H7 (cell line): ENCODE results near the gene PAM16. TPM values are rescaled to one million over a fixed set of nuclear protein-coding genes. Genes with fewer than 3 reads are reported as not detected.
A peak's percentile ranks its signal among the peaks of the same experiment; 100 is the strongest.
"Not testable (repeated sequence)": the region's sequence is repeated elsewhere in the genome, so short reads cannot be mapped to it uniquely, and the experiment has no call there.

Experiments
- DNase-seq: peaks from one replicate; pipeline ENCODE4 v3.0.0; 2012
- H3K27me3 ChIP-seq: 2 replicates; pipeline ENCODE4 v1.6.0; 2011; ENCODE audit warnings: mild to moderate bottlenecking, low read length; ENCODE audit not compliant: control insufficient read depth, insufficient read depth
- H3K36me3 ChIP-seq: replicated peaks from 2 replicates; pipeline ENCODE4 v1.5.1; 2011; ENCODE audit warnings: low read length; ENCODE audit not compliant: control insufficient read depth, insufficient read depth
- H3K4me3 ChIP-seq: 2 replicates; pipeline ENCODE4 v1.5.1; 2011; ENCODE audit warnings: low read depth, mild to moderate bottlenecking, control low read depth, low read length, moderate library complexity; ENCODE audit not compliant: insufficient read depth
- total RNA-seq: library from RNA; depleted of rRNA; stranded (reverse); fragments of >200 nt; shearing (Covaris generic); gene quantifications from 2 replicates; pipeline ENCODE4 v1.2.3, GENCODE V29; 2014

PAM16 gene
- total RNA-seq, 1 experiment from 2014 or later, result 115 TPM

- H3K4me3 ChIP-seq, result no peak overlapping the region
- no peaks in the 10 kb centered on the region for H3K36me3 ChIP-seq
- H3K27me3 ChIP-seq, result no peaks in the 10 kb centered on the region
- DNase-seq, result no peak
These were observed 5.7 kb upstream of the PAM16 start for GRCh38 chr16:4356820-4357219.

GRCh38 chr16:4354512-4355409 lies 3.6 kb upstream of the PAM16 start:
- Histone ChIP-seq H3K4me3 (no peak overlapping the region), H3K27me3 (no peaks in the 10 kb centered on the region), H3K36me3 (no peaks in the 10 kb centered on the region)
- DNase-seq, result no peak

GRCh38 chr16:4353675-4354074 lies 2.6 kb upstream of the PAM16 start:
- Histone ChIP-seq H3K36me3 (peaks cover 1% of the 10 kb centered on the region), H3K4me3 (no peak overlapping the region), H3K27me3 (no peaks in the 10 kb centered on the region)
- no peak for DNase-seq

DNA sequence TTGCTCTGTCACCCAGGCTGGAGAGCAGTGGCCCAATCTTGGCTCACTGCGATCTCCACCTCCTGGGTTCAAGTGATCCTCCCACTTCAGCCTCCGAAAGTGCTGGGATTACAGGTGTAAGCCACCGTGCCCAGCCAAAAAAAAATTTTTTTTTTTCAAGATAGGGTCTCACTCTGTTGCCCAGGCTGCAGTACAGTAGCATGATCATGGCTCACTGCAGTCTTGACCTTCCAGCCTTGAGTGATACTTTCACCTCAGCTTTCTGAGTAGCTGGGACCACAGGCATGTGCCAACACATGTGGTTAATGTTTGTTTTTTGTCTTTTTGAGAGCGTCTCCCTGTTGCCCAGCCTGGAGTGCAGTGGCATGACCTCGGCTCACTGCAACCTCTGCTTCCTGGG lies 1.7 kb upstream of the PAM16 start:
- H3K27me3 ChIP-seq, result no peaks in the 10 kb centered on the region
- peaks cover 3% of the 10 kb centered on the region for H3K36me3 ChIP-seq
- DNase-seq, result no peak
- H3K4me3 ChIP-seq, result no peak overlapping the region

GRCh38 chr16:4351880-4352279 lies 759 bp upstream of the PAM16 start:
- H3K36me3 ChIP-seq, result peaks cover 3% of the 10 kb centered on the region
- no peaks in the 10 kb centered on the region for H3K27me3 ChIP-seq
- DNase-seq, result no peak
- H3K4me3 ChIP-seq, result no peak overlapping the region

DNA sequence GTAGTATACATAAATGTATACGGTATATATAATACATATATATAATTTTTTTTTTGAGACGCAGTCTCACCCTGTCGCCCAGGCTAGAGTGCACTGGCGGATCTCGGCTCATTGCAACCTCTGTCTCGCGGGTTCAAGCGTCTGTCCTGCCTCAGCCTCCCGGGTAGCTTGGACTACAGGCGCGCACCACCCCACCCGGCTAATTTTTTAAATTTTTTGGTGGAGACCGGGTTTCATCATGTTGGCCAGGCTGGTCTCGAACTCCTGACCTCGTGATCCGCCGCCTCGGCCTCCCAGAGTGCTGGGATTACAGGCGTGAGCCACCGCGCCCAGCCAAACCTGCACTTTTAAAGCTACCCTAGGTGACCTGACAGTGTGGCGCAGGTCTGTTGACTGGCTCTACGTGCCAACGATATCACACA lies 745 bp downstream of the PAM16 start:
- peak overlapping the region; percentile 96 for H3K4me3 ChIP-seq
- peaks cover 4% of the 10 kb centered on the region for H3K36me3 ChIP-seq

GRCh38 chr16:4349332-4349731 lies 1.8 kb downstream of the PAM16 start:
- Histone ChIP-seq H3K27me3 (no peaks in the 10 kb centered on the region), H3K36me3 (peaks cover 4% of the 10 kb centered on the region), H3K4me3 (no peak overlapping the region)
- DNase-seq, result no peak

More for the DNA sequence above, 745 bp downstream of the PAM16 start:
- no peaks in the 10 kb centered on the region for H3K27me3 ChIP-seq
- DNase-seq, result no peak

DNA sequence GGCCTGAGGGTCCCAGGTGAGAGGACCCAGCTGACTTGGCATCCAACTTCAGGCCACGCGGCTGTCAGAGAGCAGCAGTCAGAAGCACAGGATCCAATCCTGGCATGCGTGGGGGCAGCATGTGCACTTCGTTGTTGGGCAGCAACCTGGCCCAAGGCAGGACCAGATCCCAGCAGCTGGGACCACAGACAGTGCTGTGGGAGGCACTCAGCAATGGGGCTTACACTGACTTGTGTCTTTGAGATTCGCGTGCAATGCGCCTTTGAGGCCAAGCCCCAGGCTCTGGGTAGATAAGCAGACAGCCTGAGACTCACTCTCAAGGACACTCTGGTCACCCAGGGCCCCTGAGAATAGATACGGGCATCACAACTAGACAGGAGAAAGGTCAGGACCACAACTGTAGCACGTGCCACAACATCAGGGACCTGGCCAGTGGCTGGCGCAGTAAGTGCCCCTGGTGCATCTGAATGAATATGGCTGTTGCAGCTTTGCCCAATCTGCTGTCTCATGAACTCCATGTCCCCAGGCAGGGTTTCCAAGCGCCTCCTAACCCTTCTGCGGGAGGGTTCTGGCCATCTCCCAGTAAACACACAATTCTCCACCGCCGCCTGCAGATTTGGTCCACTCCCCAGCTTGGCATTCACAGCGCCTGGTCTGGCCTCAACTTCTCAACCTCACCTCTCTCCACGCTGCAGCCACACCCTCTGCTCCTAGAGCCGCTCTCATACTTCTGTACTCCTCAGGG lies 3.2 kb downstream of the PAM16 start:
- H3K27me3 ChIP-seq, result no peaks in the 10 kb centered on the region
- no peak for DNase-seq
- H3K36me3 ChIP-seq, result peaks cover 4% of the 10 kb centered on the region
- H3K4me3 ChIP-seq, result no peak overlapping the region

DNA sequence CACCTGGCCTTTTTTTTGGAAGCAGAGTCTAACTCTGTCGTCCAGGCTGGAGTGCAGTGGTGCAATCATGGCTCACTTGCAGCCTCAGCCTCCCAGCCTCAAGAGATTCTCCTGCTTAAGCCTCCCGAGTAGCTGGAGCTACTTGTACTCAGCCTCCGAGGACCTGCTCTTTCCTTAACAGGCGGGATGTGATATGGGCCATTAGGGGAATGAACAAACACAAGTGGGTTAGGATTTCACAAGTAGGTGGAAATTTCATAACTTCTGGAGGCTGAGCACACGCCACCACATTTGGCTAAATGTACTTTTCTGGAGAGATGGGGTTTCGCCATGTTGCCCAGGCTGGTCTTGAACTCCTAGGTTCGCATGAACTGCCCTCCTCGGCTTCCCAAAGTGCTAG lies 4.1 kb downstream of the PAM16 start:
- Histone ChIP-seq H3K27me3 (no peaks in the 10 kb centered on the region), H3K36me3 (peaks cover 4% of the 10 kb centered on the region), H3K4me3 (no peak overlapping the region)
- no peak for DNase-seq

DNA sequence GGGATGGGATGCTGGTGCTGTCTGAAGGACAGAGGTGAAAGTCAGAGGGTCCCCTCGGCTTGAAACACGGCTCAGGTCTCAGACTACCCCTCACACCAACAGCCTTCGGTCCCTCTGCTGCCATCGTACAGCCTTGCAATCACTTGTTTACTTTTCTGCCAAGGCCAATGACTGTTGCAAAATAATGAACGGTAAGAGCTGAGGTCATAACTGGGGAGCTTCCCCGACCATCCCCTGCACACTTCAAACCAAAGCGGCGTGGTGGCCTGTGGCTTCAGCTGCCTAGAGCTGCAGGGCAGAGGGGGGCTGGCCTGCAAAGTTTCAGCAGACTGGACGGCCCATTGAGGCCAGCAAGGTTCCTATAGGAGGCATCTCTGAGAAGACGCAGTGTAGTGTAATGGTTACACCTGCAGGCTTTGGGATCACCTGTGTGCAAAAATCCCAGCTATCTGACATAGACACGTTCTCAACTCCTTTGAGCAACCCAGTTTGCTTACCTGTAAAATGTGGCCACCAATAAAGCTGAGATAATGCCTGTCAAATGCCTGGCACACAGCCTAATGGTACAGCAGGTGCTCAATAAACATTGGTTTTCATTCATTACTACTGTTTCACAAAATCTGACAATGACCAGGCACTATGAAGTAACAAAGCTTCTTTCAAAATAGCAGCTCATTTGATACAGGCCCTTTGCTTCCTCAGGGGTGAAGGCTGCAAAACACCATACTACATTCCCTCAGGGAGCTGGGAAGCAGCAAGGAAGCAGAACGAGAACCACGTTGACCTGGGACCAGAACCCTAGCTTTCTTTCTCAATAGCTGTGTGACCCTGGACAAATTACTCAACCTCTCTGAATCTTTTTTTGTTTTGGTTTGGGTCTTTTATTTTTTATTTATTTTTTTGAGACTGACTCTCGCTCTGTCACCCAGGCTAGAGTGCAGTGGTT lies 5.0 kb downstream of the PAM16 start:
- DNase-seq, result no peak
- Histone ChIP-seq H3K4me3 (no peak overlapping the region), H3K27me3 (no peaks in the 10 kb centered on the region), H3K36me3 (peaks cover 5% of the 10 kb centered on the region)

GRCh38 chr16:4344983-4345835 lies 5.9 kb downstream of the PAM16 start:
- no peak for DNase-seq
- Histone ChIP-seq H3K4me3 (no peak overlapping the region), H3K36me3 (peaks cover 11% of the 10 kb centered on the region), H3K27me3 (no peaks in the 10 kb centered on the region)

DNA sequence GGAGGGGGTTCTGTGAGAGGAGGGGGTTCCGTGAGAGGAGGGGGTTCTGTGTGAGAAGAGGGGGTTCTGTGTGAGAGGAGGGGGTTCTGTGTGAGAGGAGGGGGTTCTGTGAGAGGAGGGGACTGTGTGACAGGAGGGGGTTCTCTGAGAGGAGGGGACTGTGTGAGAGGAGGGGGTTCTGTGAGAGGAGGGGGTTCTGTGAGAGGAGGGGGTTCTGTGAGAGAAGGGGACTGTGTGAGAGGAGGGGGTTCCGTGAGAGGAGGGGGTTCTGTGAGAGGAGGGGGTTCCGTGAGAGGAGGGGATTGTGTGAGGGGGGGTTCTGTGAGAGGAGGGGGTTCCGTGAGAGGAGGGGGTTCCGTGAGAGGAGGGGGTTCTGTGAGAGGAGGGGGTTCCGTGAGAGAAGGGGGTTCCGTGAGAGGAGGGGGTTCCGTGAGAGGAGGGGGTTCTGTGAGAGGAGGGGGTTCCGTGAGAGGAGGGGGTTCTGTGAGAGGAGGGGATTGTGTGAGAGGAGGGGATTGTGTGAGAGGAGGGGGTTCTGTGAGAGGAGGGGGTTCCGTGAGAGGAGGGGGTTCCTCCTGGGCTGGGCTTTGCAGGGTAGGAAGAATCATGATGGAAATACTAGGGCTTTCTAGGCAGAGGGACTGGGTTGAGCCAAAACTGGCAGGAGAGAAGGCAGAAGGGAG lies 6.7 kb downstream of the PAM16 start:
- H3K27me3 ChIP-seq, H3K36me3 ChIP-seq, H3K4me3 ChIP-seq, DNase-seq: not testable (repeated sequence)
